Psoas muscle (tissue), 8 donors: ENCODE measurements around the gene KBTBD4. TPM values are rescaled to one million over a fixed set of nuclear protein-coding genes. Genes with fewer than 3 reads are reported as not detected.

Experiments
- ATAC-seq, 4 donors: fragments of 200-7000 bp; cut with Tn5 transposase; one replicate each; pipeline ENCODE4 v1.9.1; 2020; ENCODE audit warnings: moderate library complexity in 3 of 4, mild to moderate bottlenecking in 2 of 4
- DNase-seq, 2 donors: peaks; one replicate each; pipeline ENCODE4 v3.0.0-alpha.2; 2020
- H3K27ac ChIP-seq: fragments of 200-600 bp; one replicate; pipeline ENCODE4 v1.8.0; 2022
- H3K27me3 ChIP-seq, 3 donors: fragments of 200-600 bp in 1 of 3; one replicate each; pipeline versions ENCODE4 v1.6.1 to v1.8.0; 2013 to 2022; ENCODE audit warnings: low read length in 2 of 3, mild to moderate bottlenecking in 2 of 3, moderate library complexity in 1 of 3; ENCODE audit not compliant: insufficient read depth in 3 of 3
- H3K36me3 ChIP-seq, 2 donors: fragments of 200-600 bp in 1 of 2; one replicate each; pipeline versions ENCODE4 v1.6.1 to v1.8.0; 2013 to 2022; ENCODE audit warnings: low read depth in 1 of 2, mild to moderate bottlenecking in 1 of 2, moderate library complexity in 1 of 2; ENCODE audit not compliant: insufficient read depth in 1 of 2
- H3K4me1 ChIP-seq: fragments of 200-600 bp; one replicate; pipeline ENCODE4 v1.8.0; 2022
- H3K4me3 ChIP-seq: fragments of 200-600 bp; one replicate; pipeline ENCODE4 v1.8.0; 2022; ENCODE audit warnings: mild to moderate bottlenecking
- H3K9me3 ChIP-seq: fragments of 200-600 bp; one replicate; pipeline ENCODE4 v1.8.0; 2022
- WGBS, 3 donors: extraction: QIAGEN DNeasy Blood & Tissue Kit; methylation state at CpG; one replicate each; pipeline versions ENCODE4 v1.1.6 to v1.1.7; 2013; 5-methylcytosine and 5-hydroxymethylcytosine counted together
- intact Hi-C, 2 donors: fragments of 100-400 bp; cut with DNase I; formaldehyde crosslinking; loops; one replicate each; pipeline versions ENCODE4 v1.11.0 to v1.14.2; 2022
- polyA plus RNA-seq, 3 donors: library from polyadenylated mRNA; stranded (reverse); fragments of 200-250 nt; gene quantifications; one replicate each; pipeline ENCODE4 v1.2.3, GENCODE V29; 2013
- total RNA-seq, 4 donors: library from RNA; stranded (reverse); fragmentation: NEBNext Ultra II Directional in 2 of 4; extraction: Animal tissue kit (Norgen Biotek cat#: 25700) in 2 of 4; gene quantifications; one replicate each; pipeline versions ENCODE4 v1.2.1 to v1.2.4, GENCODE V29; 2021 to 2023
- TF ChIP-seq, protein P1 (sequence below): fragments of 200-600 bp; IDR thresholded peaks from one replicate; pipeline ENCODE4 v1.8.0; 2022; ENCODE audit warnings: antibody characterized with exemption
- donor health status: healthy with polysubstance abuse.
- donor health status: DM: no; HTN: no; CAD: no; lungs with moderate emphysema.
- donor health status: Bipolar disorder and iron deficiency.
- donor health status: healthy.
- donor health status: DM: yes; HTN: yes; CAD: no.
- donor health status: DM: no; HTN: no; CAD: no.
- donor health status: DM: no; HTN: no; CAD: no.
- donor health status: DM: yes; HTN: yes; CAD: no.

Gene KBTBD4
- total and polyA plus RNA-seq, 7 donors, result 12.0 to 23.1 (median 17.9) TPM

DNA sequence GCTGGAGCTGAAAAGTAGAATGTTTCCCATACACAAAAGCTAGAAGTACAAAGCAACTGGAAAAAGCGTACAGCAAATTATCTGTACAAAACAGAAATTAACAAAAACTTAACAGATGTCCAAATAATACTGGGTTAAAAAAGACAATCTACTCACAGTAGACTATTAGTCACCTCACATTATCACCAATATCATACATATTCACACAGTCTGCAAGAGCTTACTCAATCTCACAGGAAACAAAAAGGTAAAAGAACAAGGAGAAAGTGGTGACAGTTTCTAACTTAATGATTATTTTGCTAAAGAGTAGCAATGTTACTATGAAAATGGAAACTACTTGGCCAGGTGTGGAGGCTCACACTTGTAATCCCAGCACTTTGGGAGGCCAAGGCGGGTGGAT is 37.7 kb downstream of the KBTBD4 start:
- H3K4me1 ChIP-seq, result peaks cover 69% of the 10 kb centered on the region

DNA sequence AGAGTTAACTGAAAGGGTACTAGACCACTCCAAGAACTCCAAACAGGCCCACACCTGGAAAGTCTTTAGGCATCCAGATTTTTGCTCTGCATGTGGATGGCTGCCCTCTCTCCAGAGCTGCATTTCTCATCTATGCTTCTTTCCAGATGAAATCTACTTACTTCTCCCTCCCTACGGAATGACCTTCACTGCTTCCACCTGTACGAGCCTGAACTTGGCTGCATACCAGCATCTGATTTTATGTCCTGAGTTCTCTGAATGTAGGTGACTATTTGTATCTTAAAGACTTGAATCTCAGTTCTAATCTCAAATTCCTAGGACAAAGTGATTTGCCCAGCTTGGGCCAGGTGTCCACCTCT is 39.1 kb downstream of the KBTBD4 start:
- Histone ChIP-seq H3K9me3 (no peaks in the 10 kb centered on the region), H3K27me3 (no peaks in the 10 kb centered on the region), H3K27ac (peak overlapping the region; percentile 64), H3K4me1 (peaks cover 74% of the 10 kb centered on the region), H3K4me3 (peak overlapping the region; percentile 9), H3K36me3 (peaks cover 0 to 7% of the 10 kb centered on the region in 2 donors)
- TF ChIP-seq, protein P1, sequence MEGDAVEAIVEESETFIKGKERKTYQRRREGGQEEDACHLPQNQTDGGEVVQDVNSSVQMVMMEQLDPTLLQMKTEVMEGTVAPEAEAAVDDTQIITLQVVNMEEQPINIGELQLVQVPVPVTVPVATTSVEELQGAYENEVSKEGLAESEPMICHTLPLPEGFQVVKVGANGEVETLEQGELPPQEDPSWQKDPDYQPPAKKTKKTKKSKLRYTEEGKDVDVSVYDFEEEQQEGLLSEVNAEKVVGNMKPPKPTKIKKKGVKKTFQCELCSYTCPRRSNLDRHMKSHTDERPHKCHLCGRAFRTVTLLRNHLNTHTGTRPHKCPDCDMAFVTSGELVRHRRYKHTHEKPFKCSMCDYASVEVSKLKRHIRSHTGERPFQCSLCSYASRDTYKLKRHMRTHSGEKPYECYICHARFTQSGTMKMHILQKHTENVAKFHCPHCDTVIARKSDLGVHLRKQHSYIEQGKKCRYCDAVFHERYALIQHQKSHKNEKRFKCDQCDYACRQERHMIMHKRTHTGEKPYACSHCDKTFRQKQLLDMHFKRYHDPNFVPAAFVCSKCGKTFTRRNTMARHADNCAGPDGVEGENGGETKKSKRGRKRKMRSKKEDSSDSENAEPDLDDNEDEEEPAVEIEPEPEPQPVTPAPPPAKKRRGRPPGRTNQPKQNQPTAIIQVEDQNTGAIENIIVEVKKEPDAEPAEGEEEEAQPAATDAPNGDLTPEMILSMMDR, result no peak
- no peak for DNase-seq
- ATAC-seq, result no peak
- intact Hi-C loops, result no loop called here
- 12 to 26% (median 15%) methylated on average over 2 of the region's 2 CpGs for WGBS, 3 donors

More for the DNA sequence above, 37.7 kb downstream of the KBTBD4 start:
- TF ChIP-seq, protein P1, result no peak
- Histone ChIP-seq H3K9me3 (no peaks in the 10 kb centered on the region), H3K27me3 (no peaks in the 10 kb centered on the region), H3K36me3 (no peaks in the 10 kb centered on the region), H3K27ac (peak overlapping the region; percentile 64), H3K4me3 (no peak overlapping the region)
- ATAC-seq (no peak), DNase-seq (no peak)
- WGBS, 3 donors, result 97 to 98% (median 97%) methylated on average over 2 of the region's 2 CpGs
- intact Hi-C loops, result no loop called here

DNA sequence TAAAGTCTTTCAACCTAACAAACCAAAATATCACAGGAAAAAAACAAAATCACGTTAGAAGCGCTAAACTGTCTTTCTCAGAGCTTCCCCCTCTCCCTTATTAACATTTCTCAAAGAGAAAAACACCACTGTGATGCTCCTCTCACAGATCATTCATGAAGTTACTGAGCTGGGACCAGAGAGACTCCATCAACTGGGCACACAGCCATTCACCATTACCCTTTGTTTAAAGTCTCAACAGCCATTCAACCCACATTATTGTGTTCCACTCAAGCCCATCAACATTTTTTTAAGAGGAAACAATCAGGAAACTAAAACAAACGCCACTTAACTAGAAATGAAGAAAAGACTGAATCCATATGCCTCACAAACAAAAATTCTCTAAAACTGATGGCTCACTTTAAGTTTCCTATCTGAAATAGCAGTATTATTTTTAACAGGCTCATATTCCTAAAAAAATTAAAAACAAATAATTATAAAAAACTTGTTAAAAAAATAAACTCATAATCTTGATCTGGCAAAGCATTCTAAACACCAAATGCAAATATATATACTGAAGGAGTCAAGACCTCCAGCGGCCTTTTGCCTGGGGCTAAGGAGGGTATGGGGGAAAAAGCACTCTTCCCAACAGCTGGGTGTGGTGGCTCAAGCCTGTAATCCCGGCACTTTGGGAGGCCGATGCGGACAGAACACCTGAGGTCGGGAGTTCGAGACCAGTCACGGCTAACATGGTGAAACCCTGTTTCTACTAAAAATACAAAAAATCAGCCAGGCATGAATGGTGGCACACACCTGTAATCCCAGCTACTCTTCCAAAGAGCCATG is 39.8 kb downstream of the KBTBD4 start:
- no peak for ATAC-seq
- DNase-seq, result no peak
- H3K27me3 ChIP-seq, result no peaks in the 10 kb centered on the region
- WGBS, 3 donors, result 75 to 85% (median 85%) methylated on average over 10 of the region's 10 CpGs
- peaks cover 74% of the 10 kb centered on the region for H3K4me1 ChIP-seq
- H3K27ac ChIP-seq, result peak overlapping the region; percentile 64
- no peak overlapping the region for H3K4me3 ChIP-seq
- no peaks in the 10 kb centered on the region for H3K9me3 ChIP-seq
- intact Hi-C loops, result no loop called here
- TF ChIP-seq, protein P1, result no peak
- H3K36me3 ChIP-seq, result peaks cover 0 to 7% of the 10 kb centered on the region in 2 donors

DNA sequence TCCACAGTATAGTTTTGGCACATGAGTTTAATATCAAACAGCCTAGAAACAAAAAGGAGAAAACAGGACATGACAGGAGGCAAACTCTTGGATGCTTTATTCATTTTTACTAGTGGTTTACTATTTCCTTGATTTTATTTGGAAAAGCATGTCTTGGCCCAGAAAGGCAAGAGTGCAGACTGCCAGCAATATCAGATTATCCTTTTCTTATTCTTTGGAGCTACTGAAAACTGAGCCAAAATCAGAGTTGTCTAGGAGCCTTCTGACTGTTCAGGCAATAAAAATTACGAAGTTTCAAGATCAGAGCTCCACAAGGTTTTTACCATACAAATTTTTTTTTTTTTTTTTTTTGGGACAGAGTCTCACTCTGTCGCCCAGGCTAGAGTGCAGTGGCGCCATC is 41.9 kb downstream of the KBTBD4 start:
- Histone ChIP-seq H3K4me1 (peaks cover 85% of the 10 kb centered on the region), H3K4me3 (no peak overlapping the region), H3K27ac (no peak overlapping the region), H3K36me3 (peaks cover 0 to 7% of the 10 kb centered on the region in 2 donors), H3K27me3 (no peaks in the 10 kb centered on the region), H3K9me3 (no peaks in the 10 kb centered on the region)
- TF ChIP-seq, protein P1, result no peak
- intact Hi-C loops, result no loop called here
- no peak for ATAC-seq
- 72 to 82% (median 77%) methylated on average over 1 to 3 of the region's 3 CpGs for WGBS, 3 donors
- no peak for DNase-seq
